IPS-11a (cell line): ENCODE measurements around the gene THRB.
"Not testable (repeated sequence)": the region's sequence is repeated elsewhere in the genome, so short reads cannot be mapped to it uniquely, and the experiment has no call there.

Experiments used
- H3K4me3 ChIP-seq: one replicate; pipeline ENCODE4 v1.5.1; 2013; ENCODE audit warnings: low read depth, low read length, control low read depth

Gene THRB

GRCh38 chr3:24128199-24129005 lies 366.2 kb downstream of the THRB start:
- H3K4me3 ChIP-seq: no peak overlapping the region

- H3K4me3 ChIP-seq: no peak overlapping the region
Measured at GRCh38 chr3:24123596-24123995, 371.1 kb downstream of the THRB start.

- no peak overlapping the region for H3K4me3 ChIP-seq
Measured at GRCh38 chr3:24120434-24120833, 374.2 kb downstream of the THRB start.

GRCh38 chr3:24119321-24119751 lies 375.3 kb downstream of the THRB start:
- H3K4me3 ChIP-seq: no peak overlapping the region

GRCh38 chr3:24117508-24117907 lies 377.1 kb downstream of the THRB start:
- H3K4me3 ChIP-seq: no peak overlapping the region

- no peak overlapping the region for H3K4me3 ChIP-seq
Measured at GRCh38 chr3:24111711-24112110, 382.9 kb downstream of the THRB start.

- H3K4me3 ChIP-seq: no peak overlapping the region
Measured at GRCh38 chr3:24110051-24110450, 384.6 kb downstream of the THRB start.

GRCh38 chr3:24101676-24102168 lies 392.9 kb downstream of the THRB start:
- no peak overlapping the region for H3K4me3 ChIP-seq

GRCh38 chr3:24100696-24101402 lies 393.8 kb downstream of the THRB start:
- no peak overlapping the region for H3K4me3 ChIP-seq

GRCh38 chr3:24096695-24097290 lies 397.9 kb downstream of the THRB start:
- H3K4me3 ChIP-seq: no peak overlapping the region

GRCh38 chr3:24096271-24096670 lies 398.4 kb downstream of the THRB start:
- no peak overlapping the region for H3K4me3 ChIP-seq

GRCh38 chr3:24094818-24095217 lies 399.8 kb downstream of the THRB start:
- not testable (repeated sequence) for H3K4me3 ChIP-seq

- H3K4me3 ChIP-seq: no peak overlapping the region
Measured at GRCh38 chr3:24088782-24089181, 405.9 kb downstream of the THRB start.

GRCh38 chr3:24087469-24087868 lies 407.2 kb downstream of the THRB start:
- no peak overlapping the region for H3K4me3 ChIP-seq

- no peak overlapping the region for H3K4me3 ChIP-seq
Measured at GRCh38 chr3:24086617-24087404, 407.8 kb downstream of the THRB start.

GRCh38 chr3:24086206-24086605 lies 408.4 kb downstream of the THRB start:
- H3K4me3 ChIP-seq: no peak overlapping the region

GRCh38 chr3:24072193-24072592 lies 422.5 kb downstream of the THRB start:
- H3K4me3 ChIP-seq: no peak overlapping the region

GRCh38 chr3:24069045-24069444 lies 425.6 kb downstream of the THRB start:
- no peak overlapping the region for H3K4me3 ChIP-seq

GRCh38 chr3:24067483-24067882 lies 427.2 kb downstream of the THRB start:
- H3K4me3 ChIP-seq: no peak overlapping the region
